ENCODE results near the gene MRRF.
A peak's percentile ranks its signal among the peaks of the same experiment; 100 is the strongest.

MRRF gene

DNA sequence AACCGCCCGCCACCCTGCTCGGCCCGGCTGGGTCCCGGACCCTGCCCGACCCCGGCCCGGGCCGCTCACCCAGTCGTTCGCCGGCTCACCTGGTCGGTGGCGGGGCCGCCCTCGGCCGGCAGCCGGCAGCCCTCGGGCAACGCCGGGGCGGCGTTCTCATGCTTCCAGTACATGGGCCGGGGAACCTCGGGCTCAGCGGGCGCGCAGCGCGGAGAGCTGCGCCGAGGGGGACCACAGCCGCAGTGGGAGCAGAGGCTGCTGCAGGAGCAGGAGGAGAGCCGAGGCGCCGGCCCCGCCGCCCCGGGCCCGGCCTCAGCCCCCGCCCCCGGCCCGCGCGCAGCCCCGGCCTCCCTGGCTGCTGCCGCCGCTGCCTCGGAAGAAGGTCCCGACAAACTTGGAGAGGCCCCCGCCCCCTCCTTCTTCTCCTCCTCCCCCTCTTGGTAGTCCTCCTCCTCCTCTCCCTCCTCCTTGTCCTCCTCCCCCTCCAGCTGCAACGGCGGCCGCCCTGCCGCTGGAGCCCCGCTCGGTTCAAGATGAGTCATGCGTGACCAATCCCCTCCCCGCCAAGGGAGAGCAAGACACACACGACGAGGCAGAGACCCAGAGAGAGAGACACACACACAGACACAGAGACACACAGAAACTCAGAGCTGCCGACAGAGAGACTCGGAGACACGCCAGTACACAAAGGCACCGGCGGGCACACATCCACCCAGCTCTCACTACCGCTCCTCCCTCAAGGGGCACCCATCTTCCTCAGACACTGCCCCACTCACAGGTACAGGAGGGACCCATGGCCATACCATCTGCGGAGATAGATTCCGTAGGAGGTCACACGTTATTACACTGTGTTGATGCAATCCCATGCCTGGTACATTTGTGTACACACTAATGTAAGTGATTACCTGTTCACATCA lies 35.9 kb upstream of the MRRF start, which contains the start of gene LHX6:
Gene LHX6 (minus strand): TSS at position 390 of the 917 bp plus-strand sequence. CDS start 217 bp downstream, at position 173.
- DNase-seq, result peak; percentile 5

GRCh38 chr9:122229485-122229837 lies 35.2 kb upstream of the MRRF start:
- no peak for DNase-seq

GRCh38 chr9:122232796-122233306 lies 31.8 kb upstream of the MRRF start:
- no peak for DNase-seq

DNA sequence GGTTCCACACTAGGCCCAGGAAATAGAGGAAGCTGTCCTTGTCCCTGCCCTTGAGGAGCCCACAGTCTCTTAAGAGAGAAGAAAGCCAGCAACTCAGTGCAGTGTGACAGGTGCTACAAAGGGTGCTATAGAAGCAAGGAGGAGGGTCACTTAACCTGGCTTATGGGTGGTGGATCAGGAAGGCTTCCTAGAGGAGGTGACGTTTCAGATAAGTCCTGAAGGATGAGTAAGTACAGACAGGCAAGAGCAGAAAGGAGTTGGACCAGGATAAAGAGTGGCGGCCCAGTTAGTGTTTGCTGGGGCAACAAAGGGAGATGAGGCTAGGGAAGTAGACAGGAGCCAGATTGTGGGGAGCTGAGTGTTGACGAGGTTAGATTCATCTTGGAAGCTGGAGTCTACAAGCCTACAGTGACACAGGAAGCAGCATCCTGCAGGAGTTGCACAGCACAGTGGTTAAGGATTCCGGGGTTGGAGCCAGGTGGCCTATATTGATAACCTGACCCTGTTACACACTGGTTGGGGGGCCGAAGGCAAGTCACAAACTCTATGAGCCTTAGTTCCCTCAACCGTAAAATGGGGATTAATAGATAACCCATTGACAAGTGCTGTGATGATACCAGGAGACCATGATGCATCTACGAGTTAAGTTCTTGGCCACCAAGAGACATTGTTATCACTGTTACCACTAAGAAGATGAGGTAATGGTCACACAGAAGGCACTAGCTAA lies 30.5 kb upstream of the MRRF start:
- DNase-seq, result no peak

- DNase-seq, result no peak
These were observed 28.0 kb upstream of the MRRF start for GRCh38 chr9:122236681-122237080.

GRCh38 chr9:122239722-122240121 lies 25.0 kb upstream of the MRRF start:
- DNase-seq, result no peak

DNA sequence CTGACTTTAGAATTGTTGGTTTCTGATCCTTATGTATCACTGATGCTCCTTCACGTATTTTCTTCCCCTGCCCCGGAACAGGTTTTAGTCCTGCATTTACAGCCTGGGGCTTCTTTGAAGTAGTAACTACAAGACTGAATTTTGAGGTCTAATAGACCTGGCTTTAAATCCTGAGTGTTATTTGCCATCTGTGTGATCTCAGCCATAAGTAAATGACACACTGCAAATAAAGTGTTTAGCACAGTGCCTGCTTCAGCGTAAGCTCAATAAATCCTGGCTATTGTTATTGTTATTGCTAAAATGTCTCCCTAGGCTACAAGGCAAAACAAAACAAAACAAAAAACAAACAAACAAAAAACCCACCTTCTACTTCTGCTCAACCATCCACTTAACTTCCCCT lies 20.3 kb upstream of the MRRF start:
- no peak for DNase-seq

- DNase-seq, result no peak
These were observed 18.0 kb upstream of the MRRF start for GRCh38 chr9:122246666-122247065.

DNA sequence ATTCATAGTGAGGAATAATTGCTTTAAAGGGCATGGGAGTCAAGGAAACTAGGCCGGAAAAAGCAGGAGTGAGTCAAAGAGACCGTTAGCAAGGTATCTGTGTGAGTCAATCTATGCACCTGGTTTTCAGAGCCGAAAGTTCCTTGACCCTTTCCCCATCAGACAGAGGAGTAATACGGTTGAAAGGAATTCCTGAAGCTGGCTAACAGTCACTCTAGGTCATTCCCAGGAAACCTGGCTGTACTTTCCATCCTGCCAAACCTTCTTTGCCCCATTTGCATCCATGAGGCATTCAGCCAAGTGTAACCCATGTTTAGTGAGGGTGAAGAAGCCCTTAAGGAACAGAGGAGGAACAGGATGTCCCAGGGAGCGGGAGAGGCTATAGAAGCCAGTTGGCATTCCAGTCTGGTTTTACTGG lies 16.2 kb upstream of the MRRF start:
- DNase-seq, result no peak

- no peak for DNase-seq
These were observed 13.3 kb upstream of the MRRF start for GRCh38 chr9:122251351-122251750.

- DNase-seq, result no peak
These were observed 11.9 kb upstream of the MRRF start for GRCh38 chr9:122252796-122253195.

DNA sequence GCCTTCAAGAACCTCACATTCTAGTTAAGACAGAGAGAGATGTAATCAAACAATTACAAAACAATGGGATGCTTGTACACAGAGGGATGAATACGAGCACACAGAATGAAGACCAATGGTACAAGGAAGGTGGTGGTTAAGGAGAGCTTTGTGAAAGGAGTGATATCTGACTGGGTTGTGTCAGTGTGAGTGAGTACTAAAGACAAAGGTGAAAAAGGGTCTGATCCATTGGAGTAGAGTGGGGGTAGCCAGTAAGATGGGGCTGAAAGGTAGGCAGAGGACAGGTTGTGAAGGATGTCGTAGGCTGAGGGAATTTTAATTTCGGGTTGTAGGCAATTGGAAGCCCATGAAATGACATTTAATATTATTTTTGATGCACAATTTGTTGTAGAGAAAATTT lies 9.9 kb upstream of the MRRF start:
- no peak for DNase-seq

DNA sequence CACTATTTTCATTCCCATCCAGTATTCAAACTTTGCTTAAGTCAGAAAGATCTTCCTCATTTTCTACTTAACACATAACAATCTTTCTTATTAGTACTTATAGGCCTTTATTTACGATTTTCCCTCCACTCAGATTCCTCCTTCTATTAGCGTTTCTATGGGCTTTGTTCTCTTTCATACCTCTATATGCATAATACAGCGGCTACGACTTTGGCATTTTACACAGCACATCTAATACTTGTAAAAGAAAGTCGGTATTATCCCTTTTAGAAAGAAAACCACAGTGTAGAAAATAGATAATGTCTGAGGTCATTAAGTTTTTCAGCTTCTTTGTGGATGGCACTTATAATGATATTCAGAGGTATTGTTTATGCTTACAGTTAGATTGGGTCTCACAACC lies 8.5 kb upstream of the MRRF start:
- no peak for DNase-seq

DNA sequence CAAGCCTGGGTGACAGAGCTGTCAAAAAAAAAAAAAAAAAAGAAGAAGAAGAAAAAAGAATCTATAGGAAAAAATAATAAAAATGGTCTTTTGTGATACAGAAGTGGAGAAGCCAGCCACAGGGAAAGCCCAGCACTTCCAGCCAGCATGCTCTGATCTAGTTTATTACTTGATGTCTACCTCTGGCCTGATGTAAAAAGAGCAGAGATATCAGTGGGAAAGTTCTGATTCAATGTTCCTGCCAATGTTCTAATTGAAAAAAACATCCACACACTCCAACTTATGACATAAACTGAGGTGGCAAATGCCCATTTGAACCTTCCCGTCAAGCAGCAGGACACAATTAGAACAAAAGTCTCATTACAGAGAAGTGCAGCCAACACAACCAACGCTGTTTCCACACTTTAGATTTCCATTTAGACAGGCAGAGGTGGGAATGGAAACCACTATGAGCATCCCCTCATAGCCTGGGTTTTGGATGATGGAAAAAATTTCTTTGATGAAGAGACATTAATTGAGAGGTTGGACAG lies 5.7 kb upstream of the MRRF start:
- DNase-seq, result no peak

DNA sequence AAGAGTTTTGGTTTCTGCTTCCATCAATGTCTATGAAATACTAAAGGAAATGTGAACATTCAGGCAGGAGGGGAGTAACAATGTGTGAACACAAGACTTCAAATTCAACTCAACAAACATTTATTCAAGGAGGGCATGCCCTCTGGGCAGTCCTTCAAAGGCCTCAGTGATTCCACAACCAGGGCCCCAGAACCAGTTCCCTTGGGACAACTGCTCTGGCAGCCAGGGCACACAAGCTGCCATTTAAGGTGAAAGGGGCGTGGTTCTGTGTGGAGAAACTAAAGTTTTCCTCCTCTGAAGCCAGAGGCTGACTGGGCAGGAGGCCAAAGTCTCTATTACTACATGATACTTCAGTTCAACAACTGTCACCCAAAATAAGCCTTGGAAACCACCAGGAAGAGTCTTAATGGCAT lies 3.2 kb upstream of the MRRF start:
- no peak for DNase-seq

DNA sequence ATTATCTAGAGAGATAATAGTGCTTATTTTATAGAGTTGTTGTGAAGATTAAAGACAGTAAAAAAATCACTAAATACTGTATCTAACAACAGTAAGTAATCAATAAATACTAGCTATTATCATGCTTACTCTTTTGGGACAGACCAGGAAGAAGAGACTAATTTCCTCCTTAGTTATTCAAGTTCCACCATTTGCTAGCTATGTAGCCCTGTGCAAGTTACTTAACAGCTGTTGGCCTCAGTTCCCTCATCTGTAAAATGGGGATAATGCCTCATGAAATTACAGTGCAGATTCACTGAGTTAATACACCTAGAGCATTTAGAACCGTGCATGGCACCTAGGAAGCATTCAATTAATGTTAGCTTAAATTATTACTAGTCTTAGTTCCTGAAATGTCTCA lies 2.6 kb upstream of the MRRF start:
- DNase-seq, result no peak

DNA sequence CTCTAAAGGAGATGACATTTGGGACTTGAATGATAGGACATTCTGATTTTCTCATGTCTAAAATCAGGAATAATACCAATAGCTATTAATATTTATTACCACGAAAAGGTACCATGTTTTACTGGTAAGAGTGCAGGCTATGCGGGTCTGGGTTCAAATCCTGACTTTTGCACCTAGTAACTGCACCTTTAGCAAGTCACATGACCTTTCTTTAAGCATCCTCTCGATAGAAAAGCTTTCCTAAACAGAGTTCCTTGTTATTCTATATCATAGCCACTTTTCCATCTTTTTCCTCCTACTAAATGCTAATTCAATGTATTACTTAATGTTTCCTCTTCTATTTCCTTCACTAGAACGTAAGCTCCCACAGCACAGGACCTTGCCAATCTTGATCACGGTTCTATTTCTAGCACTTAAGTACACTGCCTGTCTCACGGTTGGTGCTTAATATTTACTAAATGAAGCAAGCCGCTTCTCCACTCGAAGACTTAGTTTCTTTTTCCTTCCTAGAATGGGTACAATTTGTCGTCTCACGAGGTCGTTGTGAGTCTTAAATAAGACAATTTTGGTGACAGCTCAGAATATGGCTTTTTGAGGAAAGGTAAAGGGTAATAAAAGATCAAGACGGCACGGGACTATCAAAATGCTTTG lies 858 bp upstream of the MRRF start:
- no peak for DNase-seq

DNA sequence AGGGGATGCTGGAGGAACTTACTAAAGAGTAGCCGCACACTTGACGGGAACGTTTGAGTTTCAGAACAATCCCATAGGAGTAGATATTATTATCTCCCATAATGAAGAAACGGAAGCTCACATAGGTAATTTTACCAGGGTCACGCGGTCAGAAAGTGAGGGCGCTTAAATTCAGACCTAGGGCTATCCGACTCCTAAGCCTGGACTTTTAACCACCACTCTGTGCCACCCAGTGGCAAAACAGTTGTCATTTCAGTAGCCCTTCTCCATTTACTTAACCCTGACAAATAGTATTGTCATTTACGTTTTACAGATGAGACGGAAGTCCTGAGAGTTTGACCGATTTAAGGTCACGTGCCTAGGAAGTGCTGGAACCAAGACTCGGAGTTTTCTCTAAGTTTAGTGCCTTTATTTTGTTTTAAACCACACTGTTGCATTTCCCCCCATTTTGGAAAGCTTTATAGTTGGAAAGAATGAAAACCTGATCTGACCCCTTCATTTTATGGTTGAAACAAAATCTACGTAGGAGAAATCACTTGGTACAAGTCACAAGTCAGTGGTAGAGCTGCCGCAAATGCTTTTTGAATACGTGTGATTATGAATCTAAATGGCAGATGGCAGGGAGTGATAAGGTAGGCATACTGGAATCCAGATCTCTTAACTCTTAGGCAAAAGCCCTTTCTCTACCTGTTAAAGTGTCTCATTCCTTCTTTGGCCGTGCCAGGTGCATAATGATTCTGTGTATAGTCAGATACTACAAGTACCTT lies 650 bp downstream of the MRRF start:
- DNase-seq, result no peak

GRCh38 chr9:122268041-122268814 lies 3.5 kb downstream of the MRRF start:
- DNase-seq, result no peak

GRCh38 chr9:122274055-122274454 lies 9.4 kb downstream of the MRRF start:
- no peak for DNase-seq

- no peak for DNase-seq
These were observed 11.4 kb downstream of the MRRF start for GRCh38 chr9:122276096-122276495.

Measured in amniotic stem cell (primary cell).